SK-N-MC (cell line): ENCODE measurements around the gene DBP.

Source experiments
- EZH2 ChIP-seq: fragments of 200-600 bp; sonication (generic); IDR thresholded peaks from one replicate; pipeline ENCODE4 v1.6.1; 2017; ENCODE audit warnings: antibody characterized with exemption
- POLR2AphosphoS5 ChIP-seq: IDR thresholded peaks from 2 replicates; pipeline ENCODE4 v1.6.1; 2012; ENCODE audit warnings: mild to moderate bottlenecking, low read depth, low read length, borderline replicate concordance

- no peak for TF ChIP-seq EZH2
- no peak for TF ChIP-seq POLR2AphosphoS5
Measured at GRCh38 chr19:48632692-48633147, 4.5 kb downstream of the DBP start.
